ENCODE measurements around the gene NHEJ1. TPM values are rescaled to one million over a fixed set of nuclear protein-coding genes. Genes with fewer than 3 reads are reported as not detected.

NHEJ1 gene
- total RNA-seq, 5 donors from 2014 or later (not counting 1 experiment from before 2014, with no cell fraction given): 17.3 to 21.1 (median 18.2) TPM

DNA sequence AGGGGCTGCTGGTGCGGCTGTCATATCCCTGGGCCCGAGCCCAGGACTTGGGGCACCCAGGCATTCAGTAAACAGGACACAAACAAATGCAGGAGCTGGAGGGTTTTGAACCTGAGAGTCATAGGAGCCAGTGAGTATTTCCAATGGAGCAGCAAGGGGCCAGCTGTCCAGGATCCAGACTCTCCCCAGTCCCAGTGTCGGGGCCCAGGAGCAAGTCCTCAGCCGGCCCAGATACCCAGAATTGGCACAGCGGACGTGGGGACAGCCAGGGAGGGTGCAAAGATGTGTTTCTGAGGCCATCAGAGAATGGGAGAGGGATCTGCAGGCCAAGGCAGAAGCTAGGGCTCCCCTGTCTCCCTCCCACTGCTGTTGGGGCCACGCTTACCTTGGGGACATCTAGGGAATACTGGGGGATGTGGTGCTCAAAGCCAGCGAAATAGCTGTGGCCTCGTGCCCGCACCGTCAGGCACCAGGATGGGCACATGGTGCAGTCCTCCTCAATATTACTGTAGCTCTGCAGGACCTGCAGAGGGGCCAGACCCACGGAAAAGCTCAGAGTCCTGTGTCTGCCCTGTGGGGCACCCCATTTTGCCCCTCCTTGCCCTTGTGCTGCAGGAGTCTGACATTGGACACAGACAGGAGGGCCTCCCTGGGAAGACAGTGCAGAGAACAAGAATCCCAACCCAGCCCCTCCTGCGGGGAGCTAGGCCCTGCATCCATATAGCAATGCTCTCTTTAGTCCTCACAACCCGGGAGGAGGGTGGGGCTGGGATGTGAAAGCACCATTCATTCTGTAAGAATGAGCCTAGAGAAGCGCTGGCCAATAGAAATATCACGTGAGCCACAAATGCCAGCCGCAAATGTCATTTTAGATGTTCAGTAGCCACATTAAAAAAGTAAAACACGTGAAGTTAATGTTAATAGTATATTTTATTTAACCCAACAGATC lies 134.7 kb downstream of the NHEJ1 start:
- no peak for ATAC-seq (replicated peaks in 1 of 4)
- H3K4me3 Mint-ChIP-seq: no peak overlapping the region
- no peak for DNase-seq
- CTCF ChIA-PET: interaction anchor here in 1 of 2 donors (0.5 to 0.7 kb wide), 2 partner anchors 31 to 157 kb away, joined by 3 read pairs; no protein-coding TSS in a partner anchor
- Histone ChIP-seq H3K9me3 (no peaks in the 10 kb centered on the region), H3K4me3 (ENCODE audit: control insufficient read depth in 1 of 2, extremely low read depth in 1 of 2, low read length in 1 of 2) (no peak overlapping the region), H3K36me3 (ENCODE audit: control insufficient read depth in 2 of 2, extremely low read depth in 1 of 2, insufficient read depth in 1 of 2, low read length in 1 of 2) (no peaks in the 10 kb centered on the region), H3K27me3 (replicated peaks in 1 of 2; ENCODE audit: control insufficient read depth in 2 of 2, extremely low read depth in 1 of 2, insufficient read depth in 2 of 2, low read length in 1 of 2) (peaks cover 0 to 50% of the 10 kb centered on the region in 2 experiments), H3K27ac (ENCODE audit: low read length) (no peak overlapping the region), H3K4me1 (ENCODE audit: control insufficient read depth in 1 of 2, extremely low read depth in 1 of 2, insufficient read depth in 2 of 2, low read length in 2 of 2) (no peaks in the 10 kb centered on the region)
- H3K9me3 Mint-ChIP-seq: no peaks in the 10 kb centered on the region
- H3K4me1 Mint-ChIP-seq: no peaks in the 10 kb centered on the region
- peaks cover 7 to 20% of the 10 kb centered on the region in 2 donors for H3K27me3 Mint-ChIP-seq
- H3K27ac Mint-ChIP-seq: no peak overlapping the region
- POLR2A ChIA-PET: no interaction called here
- WGBS (ENCODE audit: insufficient coverage): 73% methylated on average over 7 of the region's 18 CpGs
- no peaks in the 10 kb centered on the region for H3K36me3 Mint-ChIP-seq

Other genes with a start within 250 kb of the NHEJ1 start
- not detected for gene CDK5R2, start 201.1 kb downstream of the NHEJ1 start, total RNA-seq
- gene FEV, start 175.6 kb downstream of the NHEJ1 start, total RNA-seq: not detected
- not detected for gene CRYBA2, start 167.4 kb downstream of the NHEJ1 start, total RNA-seq
- under 1 TPM in 1 of 5 donors, not detected in 4; 0.16 TPM for gene CFAP65, start 119.3 kb downstream of the NHEJ1 start, total RNA-seq
- under 1 TPM in 2 of 5 donors, not detected in 3; 0.12 to 0.28 TPM for gene IHH, start 99.9 kb downstream of the NHEJ1 start, total RNA-seq
- gene SLC23A3, start 9.2 kb upstream of the NHEJ1 start, total RNA-seq: 1 to 10 TPM in 3 of 5 donors, under 1 TPM in 2; 0.54 to 8.7 (median 5.1) TPM
- 10 to 100 TPM; 49.2 to 89.5 (median 83.2) TPM for gene CNPPD1, start 16.1 kb upstream of the NHEJ1 start, total RNA-seq
- gene RETREG2, start 17.5 kb upstream of the NHEJ1 start, total RNA-seq: 100 to 1,000 TPM in 3 of 5 donors, 10 to 100 TPM in 2; 85.2 to 131 (median 109) TPM
- gene ZFAND2B, start 46.0 kb upstream of the NHEJ1 start, total RNA-seq: 10 to 100 TPM; 61.7 to 91.6 (median 85.6) TPM
- gene ABCB6, start 58.1 kb upstream of the NHEJ1 start, total RNA-seq: 10 to 100 TPM in 3 of 5 donors, 1 to 10 TPM in 2; 4.1 to 16.5 (median 13.0) TPM
- 10 to 100 TPM; 52.5 to 72.9 (median 57.6) TPM for gene ATG9A, start 68.8 kb upstream of the NHEJ1 start, total RNA-seq
- 100 to 1,000 TPM; 119 to 220 (median 194) TPM for gene ANKZF1, start 69.0 kb upstream of the NHEJ1 start, total RNA-seq
- gene GLB1L, start 84.6 kb upstream of the NHEJ1 start, total RNA-seq: 1 to 10 TPM; 1.1 to 3.0 (median 1.8) TPM
- 10 to 100 TPM; 19.3 to 26.6 (median 21.3) TPM for gene STK16, start 84.7 kb upstream of the NHEJ1 start, total RNA-seq
- not detected for gene TUBA4B, start 92.4 kb upstream of the NHEJ1 start, total RNA-seq
- gene TUBA4A, start 93.1 kb upstream of the NHEJ1 start, total RNA-seq: 100 to 1,000 TPM; 108 to 196 (median 121) TPM
- 100 to 1,000 TPM in 2 of 5 donors, 10 to 100 TPM in 3; 83.0 to 150 (median 91.8) TPM for gene DNAJB2, start 118.6 kb upstream of the NHEJ1 start, total RNA-seq
- gene PTPRN, start 148.6 kb upstream of the NHEJ1 start, total RNA-seq: under 1 TPM in 1 of 5 donors, not detected in 4; 0.63 TPM
- gene RESP18, start 171.9 kb upstream of the NHEJ1 start, total RNA-seq: not detected
- gene DNPEP, start 227.1 kb upstream of the NHEJ1 start, total RNA-seq: 10 to 100 TPM; 73.5 to 88.8 (median 85.4) TPM